ENCODE results near the gene RTN4. TPM values are rescaled to one million over a fixed set of nuclear protein-coding genes. Genes with fewer than 3 reads are reported as not detected.

RTN4 gene
- total RNA-seq, 2 donors from 2014 or later, result 190 to 249 TPM

DNA sequence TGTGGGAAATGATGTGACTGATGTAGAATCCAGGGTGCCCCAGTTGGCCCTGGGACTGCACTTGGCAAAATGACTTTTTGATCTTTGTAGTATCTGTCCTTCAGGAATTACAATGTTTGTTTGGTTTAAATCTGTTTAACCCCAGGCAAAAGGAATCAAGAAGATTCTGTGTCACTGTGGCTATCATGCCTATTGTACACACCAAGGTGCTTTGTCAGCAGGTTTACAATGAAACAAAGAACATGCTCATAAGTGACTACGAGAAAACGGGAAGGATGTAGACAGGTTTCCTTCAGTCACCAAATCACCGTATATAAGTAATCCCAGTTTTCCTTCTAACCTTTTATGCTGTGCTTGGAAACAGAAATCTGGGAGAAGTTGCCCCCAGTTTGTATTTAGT lies 109.5 kb downstream of the RTN4 start:
- Histone ChIP-seq H3K27me3 (replicated peaks; ENCODE audit: insufficient read depth) (no peaks in the 10 kb centered on the region), H3K4me1 (replicated peaks) (peaks cover 2% of the 10 kb centered on the region), H3K36me3 (no peaks in the 10 kb centered on the region), H3K9me3 (no peaks in the 10 kb centered on the region), H3K27ac (no peak overlapping the region), H3K4me3 (no peak overlapping the region)
- no peak for DNase-seq (ENCODE audit: low spot score)
- TF ChIP-seq, protein P1, sequence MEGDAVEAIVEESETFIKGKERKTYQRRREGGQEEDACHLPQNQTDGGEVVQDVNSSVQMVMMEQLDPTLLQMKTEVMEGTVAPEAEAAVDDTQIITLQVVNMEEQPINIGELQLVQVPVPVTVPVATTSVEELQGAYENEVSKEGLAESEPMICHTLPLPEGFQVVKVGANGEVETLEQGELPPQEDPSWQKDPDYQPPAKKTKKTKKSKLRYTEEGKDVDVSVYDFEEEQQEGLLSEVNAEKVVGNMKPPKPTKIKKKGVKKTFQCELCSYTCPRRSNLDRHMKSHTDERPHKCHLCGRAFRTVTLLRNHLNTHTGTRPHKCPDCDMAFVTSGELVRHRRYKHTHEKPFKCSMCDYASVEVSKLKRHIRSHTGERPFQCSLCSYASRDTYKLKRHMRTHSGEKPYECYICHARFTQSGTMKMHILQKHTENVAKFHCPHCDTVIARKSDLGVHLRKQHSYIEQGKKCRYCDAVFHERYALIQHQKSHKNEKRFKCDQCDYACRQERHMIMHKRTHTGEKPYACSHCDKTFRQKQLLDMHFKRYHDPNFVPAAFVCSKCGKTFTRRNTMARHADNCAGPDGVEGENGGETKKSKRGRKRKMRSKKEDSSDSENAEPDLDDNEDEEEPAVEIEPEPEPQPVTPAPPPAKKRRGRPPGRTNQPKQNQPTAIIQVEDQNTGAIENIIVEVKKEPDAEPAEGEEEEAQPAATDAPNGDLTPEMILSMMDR (IDR thresholded peaks at IDR 0.05), result no peak
- TF ChIP-seq POLR2A (IDR thresholded peaks at IDR 0.05), result no peak
- intact Hi-C loops (cut with DNase I), result no loop called here
- 43% methylated on average over 3 of the region's 3 CpGs for WGBS

DNA sequence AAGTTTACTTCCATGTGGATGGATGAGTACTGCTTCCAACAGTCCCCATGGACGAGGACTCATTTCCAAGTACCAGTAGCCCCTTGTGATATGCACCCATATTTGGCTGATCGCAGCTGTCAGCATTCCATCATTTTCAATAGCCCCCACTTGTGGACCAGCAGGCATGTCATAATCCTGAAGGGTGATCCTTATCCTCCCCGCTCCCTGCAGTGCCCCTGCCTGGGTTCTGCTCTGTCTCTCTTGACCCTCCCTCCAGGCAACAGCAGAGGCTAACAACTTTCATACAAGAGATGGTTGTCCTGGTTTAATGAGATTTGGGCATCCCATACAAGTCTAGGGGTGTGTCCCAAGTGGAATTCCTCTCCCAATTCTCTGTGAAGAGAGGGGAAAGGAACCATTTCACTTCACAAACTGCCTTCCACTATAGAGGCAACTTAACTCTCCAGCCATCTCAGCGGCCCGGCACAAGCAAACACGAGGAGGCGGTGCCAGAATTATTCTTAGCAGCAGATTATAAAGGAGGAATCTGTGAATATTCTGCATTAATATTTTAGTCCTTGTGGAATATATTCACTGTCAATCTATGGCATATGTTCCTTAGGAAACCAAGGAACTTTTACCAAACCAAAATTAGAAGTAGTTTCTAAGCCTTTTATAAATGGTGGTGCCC lies 110.7 kb downstream of the RTN4 start:
- no peaks in the 10 kb centered on the region for H3K9me3 ChIP-seq
- H3K36me3 ChIP-seq, result no peaks in the 10 kb centered on the region
- no peak for DNase-seq (ENCODE audit: low spot score)
- no peaks in the 10 kb centered on the region for H3K4me1 ChIP-seq (replicated peaks)
- intact Hi-C loops (cut with DNase I), result no loop called here
- no peaks in the 10 kb centered on the region for H3K27me3 ChIP-seq (replicated peaks; ENCODE audit: insufficient read depth)
- no peak overlapping the region for H3K4me3 ChIP-seq
- H3K27ac ChIP-seq, result no peak overlapping the region
- 95% methylated on average over 7 of the region's 7 CpGs for WGBS
- no peak for TF ChIP-seq POLR2AphosphoS5 (IDR thresholded peaks at IDR 0.05)
- TF ChIP-seq POLR2A (IDR thresholded peaks at IDR 0.05), result no peak
- TF ChIP-seq, protein P1 (IDR thresholded peaks at IDR 0.05), result no peak

DNA sequence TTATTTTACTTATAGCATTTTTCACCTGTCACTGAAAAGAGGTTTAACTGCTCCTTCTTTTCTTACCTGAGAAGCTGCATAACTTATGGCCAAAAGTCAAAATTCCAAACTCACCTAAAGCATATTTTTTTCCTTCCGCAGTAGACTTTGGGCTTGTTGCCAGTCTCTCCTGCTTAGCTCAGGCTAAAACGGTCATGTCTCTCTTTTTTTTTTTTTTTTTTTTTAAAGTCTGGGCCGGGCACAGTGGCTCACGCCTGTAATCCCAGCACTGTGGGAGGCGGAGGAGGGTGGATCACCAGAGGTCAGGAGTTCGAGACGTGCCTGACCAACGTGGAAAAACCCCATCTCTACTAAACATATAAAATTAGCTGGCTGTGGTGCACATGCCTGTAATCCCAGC lies 113.5 kb downstream of the RTN4 start:
- DNase-seq (ENCODE audit: low spot score), result no peak
- no peaks in the 10 kb centered on the region for H3K27me3 ChIP-seq (replicated peaks; ENCODE audit: insufficient read depth)
- WGBS, result 60% methylated on average over 8 of the region's 8 CpGs
- H3K4me1 ChIP-seq (replicated peaks), result no peaks in the 10 kb centered on the region
- TF ChIP-seq POLR2AphosphoS5 (IDR thresholded peaks at IDR 0.05) (no peak), POLR2A (IDR thresholded peaks at IDR 0.05) (no peak)
- TF ChIP-seq, protein P1 (IDR thresholded peaks at IDR 0.05), result no peak
- no peaks in the 10 kb centered on the region for H3K9me3 ChIP-seq
- no peaks in the 10 kb centered on the region for H3K36me3 ChIP-seq
- intact Hi-C loops (cut with DNase I), result no loop called here
- H3K27ac ChIP-seq, result no peak overlapping the region
- H3K4me3 ChIP-seq, result no peak overlapping the region

DNA sequence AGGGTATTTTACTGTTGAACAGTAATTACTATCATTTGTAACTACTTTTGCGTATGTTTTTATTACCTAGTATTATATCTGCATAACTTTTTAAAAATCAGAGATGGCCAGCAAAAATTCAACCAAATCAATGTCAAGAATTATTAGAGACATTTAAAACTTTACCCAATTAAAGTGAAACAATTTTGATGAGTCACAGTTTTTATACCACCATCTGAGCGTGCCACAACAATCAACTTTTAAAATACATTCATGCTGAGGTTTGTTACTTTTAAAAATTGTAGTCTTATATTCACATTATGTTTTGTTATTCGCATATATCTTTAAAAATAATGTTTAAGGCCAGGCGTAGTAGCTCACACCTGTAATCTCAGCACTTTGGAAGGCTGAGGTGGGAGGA lies 114.9 kb downstream of the RTN4 start:
- no peak overlapping the region for H3K4me3 ChIP-seq
- no peak for TF ChIP-seq POLR2A (IDR thresholded peaks at IDR 0.05)
- no peak for TF ChIP-seq POLR2AphosphoS5 (IDR thresholded peaks at IDR 0.05)
- TF ChIP-seq, protein P1 (IDR thresholded peaks at IDR 0.05), result no peak
- H3K36me3 ChIP-seq, result no peaks in the 10 kb centered on the region
- intact Hi-C loops (cut with DNase I), result no loop called here
- H3K27ac ChIP-seq, result no peak overlapping the region
- no peaks in the 10 kb centered on the region for H3K4me1 ChIP-seq (replicated peaks)
- H3K27me3 ChIP-seq (replicated peaks; ENCODE audit: insufficient read depth), result no peaks in the 10 kb centered on the region
- 89% methylated on average over 4 of the region's 4 CpGs for WGBS
- H3K9me3 ChIP-seq, result no peaks in the 10 kb centered on the region
- DNase-seq (ENCODE audit: low spot score), result no peak

DNA sequence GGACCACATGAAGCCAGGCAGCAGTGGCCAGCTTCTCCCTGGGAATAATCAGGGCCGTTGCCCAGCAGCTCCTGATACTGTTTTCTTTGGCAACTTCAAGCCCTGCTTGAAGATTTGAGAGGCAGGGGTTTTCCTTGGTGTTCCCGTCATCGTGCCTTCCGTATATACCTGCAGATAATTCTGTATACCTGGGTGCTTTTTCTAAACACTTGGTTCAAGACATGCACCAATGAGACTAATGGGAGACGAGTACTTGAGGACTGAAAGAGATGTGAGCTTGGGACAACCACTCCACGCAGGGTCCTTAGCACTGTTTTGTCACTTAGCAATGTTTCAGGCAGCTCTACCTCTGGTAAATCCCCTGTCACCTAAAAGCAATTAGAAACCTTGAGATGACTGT lies 118.8 kb downstream of the RTN4 start:
- Histone ChIP-seq H3K36me3 (no peaks in the 10 kb centered on the region), H3K27me3 (replicated peaks; ENCODE audit: insufficient read depth) (no peaks in the 10 kb centered on the region), H3K27ac (no peak overlapping the region), H3K9me3 (no peaks in the 10 kb centered on the region), H3K4me3 (no peak overlapping the region), H3K4me1 (replicated peaks) (no peaks in the 10 kb centered on the region)
- intact Hi-C loops (cut with DNase I), result no loop called here
- no peak for DNase-seq (ENCODE audit: low spot score)
- 96% methylated on average over 6 of the region's 6 CpGs for WGBS
- TF ChIP-seq, protein P1 (IDR thresholded peaks at IDR 0.05), result no peak
- TF ChIP-seq POLR2A (IDR thresholded peaks at IDR 0.05) (no peak), POLR2AphosphoS5 (IDR thresholded peaks at IDR 0.05) (no peak)

All from prostate gland (tissue), 2 donors.